Subcutaneous adipose tissue (tissue), 4 donors: ENCODE results near the gene RHOB. TPM values are rescaled to one million over a fixed set of nuclear protein-coding genes. Genes with fewer than 3 reads are reported as not detected.

Experiments
- total RNA-seq, 4 donors: library from RNA; depleted of rRNA; stranded (reverse); fragments of >200 nt; gene quantifications; one replicate each; pipeline ENCODE4 v1.1.0, GENCODE V29; 2016
- TF ChIP-seq, protein P1 (sequence below): fragments of 450-650 bp; IDR thresholded peaks from one replicate; pipeline ENCODE4 v1.5.1; 2016; ENCODE audit warnings: low read depth, mild to moderate bottlenecking, control low read depth, antibody characterized with exemption, moderate library complexity

Gene RHOB
- total RNA-seq, 4 donors from 2014 or later, result 435 to 1,054 (median 650) TPM

- TF ChIP-seq, protein P1, sequence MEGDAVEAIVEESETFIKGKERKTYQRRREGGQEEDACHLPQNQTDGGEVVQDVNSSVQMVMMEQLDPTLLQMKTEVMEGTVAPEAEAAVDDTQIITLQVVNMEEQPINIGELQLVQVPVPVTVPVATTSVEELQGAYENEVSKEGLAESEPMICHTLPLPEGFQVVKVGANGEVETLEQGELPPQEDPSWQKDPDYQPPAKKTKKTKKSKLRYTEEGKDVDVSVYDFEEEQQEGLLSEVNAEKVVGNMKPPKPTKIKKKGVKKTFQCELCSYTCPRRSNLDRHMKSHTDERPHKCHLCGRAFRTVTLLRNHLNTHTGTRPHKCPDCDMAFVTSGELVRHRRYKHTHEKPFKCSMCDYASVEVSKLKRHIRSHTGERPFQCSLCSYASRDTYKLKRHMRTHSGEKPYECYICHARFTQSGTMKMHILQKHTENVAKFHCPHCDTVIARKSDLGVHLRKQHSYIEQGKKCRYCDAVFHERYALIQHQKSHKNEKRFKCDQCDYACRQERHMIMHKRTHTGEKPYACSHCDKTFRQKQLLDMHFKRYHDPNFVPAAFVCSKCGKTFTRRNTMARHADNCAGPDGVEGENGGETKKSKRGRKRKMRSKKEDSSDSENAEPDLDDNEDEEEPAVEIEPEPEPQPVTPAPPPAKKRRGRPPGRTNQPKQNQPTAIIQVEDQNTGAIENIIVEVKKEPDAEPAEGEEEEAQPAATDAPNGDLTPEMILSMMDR, result no peak
Measured at GRCh38 chr2:20440001-20440560, 6.8 kb upstream of the RHOB start.

DNA sequence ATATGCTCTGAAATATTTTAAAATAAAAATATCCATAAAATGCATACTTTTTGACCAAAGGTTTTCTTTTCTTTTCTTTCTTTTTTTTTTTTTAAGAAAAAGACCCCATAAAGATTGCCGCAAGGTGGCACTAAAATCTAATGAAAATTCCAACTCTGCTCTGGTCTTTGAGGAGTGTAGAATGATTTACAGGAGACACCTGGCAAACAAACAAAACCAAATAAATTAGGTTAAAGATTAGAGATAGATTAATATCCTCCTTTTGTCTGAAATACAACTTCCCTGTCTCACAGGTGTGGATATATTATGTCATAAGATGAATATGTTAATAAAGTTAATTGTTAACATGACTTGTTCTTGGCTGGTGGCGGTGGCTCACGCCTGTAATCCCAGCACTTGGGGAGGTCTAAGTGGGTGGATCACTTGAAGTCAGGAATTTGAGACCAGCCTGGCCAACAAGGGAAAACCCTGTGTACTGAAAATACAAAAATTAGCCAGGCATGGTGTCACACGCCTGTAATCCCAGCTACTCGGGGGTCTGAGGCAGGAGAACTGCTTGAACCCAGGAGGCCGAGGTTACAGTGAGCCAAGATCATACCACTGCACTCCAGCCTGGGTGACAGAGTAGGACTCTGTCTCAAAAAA is 3.5 kb upstream of the RHOB start:
- TF ChIP-seq, protein P1, result no peak

GRCh38 chr2:20444101-20444992 is 2.5 kb upstream of the RHOB start:
- TF ChIP-seq, protein P1, result no peak

- TF ChIP-seq, protein P1, result no peak
Measured at GRCh38 chr2:20444993-20445910, 1.6 kb upstream of the RHOB start.

- TF ChIP-seq, protein P1, result no peak
Measured at GRCh38 chr2:20446255-20446916, 488 bp upstream of the RHOB start.

- TF ChIP-seq, protein P1, result no peak
Measured at GRCh38 chr2:20447437-20448245, 767 bp downstream of the RHOB start.
